GM18868 (cell line): ENCODE measurements around the gene RASGEF1B.

Experiments
- ATAC-seq: cut with Tn5 transposase; IDR thresholded peaks from one replicate; pipeline ENCODE4 v1.9.1; 2021; ENCODE audit warnings: mild to moderate bottlenecking, moderate library complexity; ENCODE audit not compliant: unreplicated experiment

Gene RASGEF1B

DNA sequence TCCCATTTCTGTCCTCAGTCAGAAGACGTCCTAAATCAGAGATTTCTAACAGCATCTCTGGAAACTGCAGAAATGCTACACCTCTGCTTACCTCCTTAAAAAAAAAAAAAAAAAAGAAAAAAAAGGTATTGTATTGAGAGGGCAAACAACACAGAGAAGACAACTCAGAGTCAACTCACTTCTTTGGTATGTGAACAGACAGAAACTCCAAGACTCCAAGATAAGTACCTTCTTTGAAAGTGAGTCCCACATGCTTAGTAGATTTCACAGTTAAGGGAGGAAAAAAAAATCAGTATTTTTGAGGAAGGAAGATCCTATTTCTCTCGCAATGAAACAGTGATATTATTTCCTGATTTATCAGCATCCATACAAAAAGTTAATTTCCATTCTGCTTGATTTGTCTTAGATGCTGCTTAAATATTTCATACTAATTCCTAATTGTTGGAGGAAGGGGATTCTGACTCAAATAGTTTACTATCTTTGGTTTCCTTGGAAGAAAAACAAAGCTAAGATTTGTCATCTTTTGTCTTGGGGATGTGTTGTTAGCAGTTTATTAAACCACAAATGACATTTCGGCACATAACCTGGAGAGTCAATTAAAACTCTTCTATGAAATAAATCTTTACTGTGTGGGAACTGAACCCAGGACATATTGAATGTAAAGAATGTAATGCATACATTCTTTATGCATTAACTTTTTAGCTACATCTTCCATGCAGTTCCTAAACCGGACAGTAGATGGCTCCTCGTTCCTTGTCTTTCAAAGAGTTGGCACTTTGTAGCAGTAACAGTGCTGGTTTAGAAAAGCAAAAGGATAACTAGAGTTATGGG, 4.7 kb downstream of the RASGEF1B start:
- ATAC-seq, result no peak

DNA sequence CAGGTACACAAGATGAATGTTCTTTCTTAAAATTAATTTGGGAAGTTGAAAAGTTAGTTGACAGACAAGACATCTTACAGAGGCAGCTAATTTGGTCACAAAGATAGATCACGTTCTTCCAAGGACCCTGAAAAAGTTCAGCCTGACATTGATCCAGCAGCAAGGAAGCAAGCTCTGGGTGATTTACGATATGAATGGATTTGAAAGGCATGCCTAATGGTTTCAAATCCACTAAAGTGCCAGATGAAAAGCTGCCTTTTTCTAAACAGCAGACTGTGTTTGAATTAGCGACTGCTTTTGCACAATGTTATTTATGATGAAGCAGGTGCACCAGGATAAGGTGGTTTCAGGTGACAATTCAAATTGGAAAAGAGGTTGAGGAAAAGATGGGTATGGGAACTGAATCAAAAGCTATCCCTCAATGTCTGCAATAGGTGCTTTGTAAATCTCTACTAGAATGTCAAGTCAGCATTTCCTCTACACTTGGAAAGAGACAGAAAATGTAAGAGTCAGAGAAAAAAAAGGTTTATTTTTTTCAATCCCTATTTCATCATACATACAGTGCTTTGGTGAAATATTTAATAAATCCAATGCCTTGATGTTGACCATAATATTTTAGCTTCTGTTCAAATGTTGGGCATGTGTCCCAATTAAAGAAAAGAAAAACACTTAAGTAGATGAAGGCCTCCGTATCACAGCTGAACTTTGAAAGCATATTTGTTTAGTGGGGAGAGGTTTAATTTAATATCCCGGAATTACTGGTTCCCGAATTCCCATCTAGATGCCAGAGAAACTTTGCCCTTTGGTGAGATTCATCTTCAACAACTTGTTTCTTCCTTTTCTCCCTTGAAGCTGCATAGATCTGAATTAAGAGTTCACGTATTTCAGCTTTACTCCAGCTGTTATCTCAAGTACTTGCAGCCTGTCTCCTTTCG, 6.0 kb downstream of the RASGEF1B start:
- no peak for ATAC-seq

DNA sequence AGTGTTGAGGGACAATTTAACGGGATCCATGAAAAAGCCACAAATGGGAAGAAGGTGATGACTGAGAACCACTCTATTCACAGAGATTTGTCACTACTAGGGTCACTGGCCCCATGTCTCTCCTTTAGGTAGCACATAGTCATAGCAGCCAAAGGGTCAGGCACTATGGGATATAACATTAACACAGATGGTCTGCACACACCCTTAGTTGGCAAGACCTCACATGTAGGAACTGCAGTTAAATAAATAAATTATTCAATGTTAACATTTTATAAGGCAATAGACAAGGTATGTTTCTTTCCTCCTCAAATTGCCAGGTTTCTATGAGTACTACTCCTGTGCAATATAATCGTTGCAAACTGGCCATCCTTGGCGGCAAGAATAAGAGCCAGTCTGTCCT, 10.9 kb downstream of the RASGEF1B start:
- ATAC-seq, result no peak

DNA sequence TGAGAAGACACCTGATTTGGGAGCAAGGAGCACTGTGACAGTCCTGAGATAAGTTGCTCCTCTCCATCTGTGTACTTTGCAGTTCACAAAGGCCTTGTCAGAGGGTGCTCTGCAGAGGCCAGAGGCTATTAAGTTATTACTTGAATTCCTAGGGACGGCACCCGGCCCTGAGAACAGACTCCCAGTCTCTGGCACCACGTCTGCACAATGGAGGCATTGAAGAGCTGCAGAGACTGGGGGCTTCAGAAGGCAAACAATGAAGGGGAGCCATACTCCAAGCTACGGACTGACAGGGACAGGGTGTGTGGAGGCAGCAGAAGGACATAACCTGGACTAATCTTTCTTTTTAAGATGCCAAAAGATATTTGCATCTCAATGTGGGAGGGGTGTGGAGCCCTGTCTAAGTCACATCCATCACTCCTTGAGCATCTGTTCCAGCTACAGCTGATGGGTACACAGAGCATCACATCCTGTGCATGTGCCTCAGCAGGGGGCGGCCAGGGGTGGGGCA, 11.5 kb downstream of the RASGEF1B start:
- no peak for ATAC-seq

DNA sequence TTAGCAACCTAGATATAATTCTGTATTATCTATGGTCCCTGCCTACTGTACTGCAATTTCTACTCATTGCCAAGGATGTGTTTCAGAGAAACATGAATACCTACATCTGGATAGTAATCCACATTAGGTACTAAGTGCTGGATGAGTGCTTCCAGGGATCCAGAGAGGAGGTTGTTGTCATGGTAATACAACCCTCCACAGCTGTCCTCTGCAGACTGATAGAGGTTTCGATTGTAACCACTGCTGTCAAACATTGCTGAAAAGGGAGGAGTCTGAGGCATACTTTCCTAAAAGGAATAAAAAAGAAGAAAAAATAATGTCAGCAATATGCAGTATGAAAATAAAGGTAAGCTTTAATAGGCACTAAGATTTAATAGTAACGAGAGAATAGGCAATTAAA, 12.5 kb downstream of the RASGEF1B start:
- ATAC-seq, result no peak

DNA sequence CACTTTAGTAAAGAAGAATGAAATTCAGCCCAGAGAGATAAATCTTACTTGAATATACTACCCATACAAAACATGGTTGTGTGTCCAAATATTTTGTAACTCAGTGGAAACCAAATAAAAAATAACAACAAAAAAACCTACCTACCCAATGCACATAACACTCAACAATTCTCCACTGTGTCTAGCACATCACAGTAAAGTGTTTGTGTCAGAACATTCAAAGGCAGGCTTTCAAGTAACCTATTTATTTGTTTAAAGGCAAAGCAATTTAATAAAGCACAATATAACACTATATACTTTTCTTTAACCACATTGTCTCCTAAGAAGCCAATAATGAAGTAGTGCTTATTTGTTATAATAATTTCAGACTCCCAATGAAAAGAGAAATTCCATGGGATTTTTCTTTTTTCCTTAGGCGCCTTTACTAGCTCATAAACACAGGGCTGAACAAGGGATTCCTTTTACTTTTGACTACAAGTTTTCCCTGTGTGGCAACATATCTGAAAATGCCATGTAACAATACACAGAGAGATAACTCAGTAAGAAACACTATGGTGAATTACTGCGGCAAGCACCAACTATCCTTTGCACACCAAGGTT, 13.7 kb downstream of the RASGEF1B start:
- ATAC-seq, result no peak

DNA sequence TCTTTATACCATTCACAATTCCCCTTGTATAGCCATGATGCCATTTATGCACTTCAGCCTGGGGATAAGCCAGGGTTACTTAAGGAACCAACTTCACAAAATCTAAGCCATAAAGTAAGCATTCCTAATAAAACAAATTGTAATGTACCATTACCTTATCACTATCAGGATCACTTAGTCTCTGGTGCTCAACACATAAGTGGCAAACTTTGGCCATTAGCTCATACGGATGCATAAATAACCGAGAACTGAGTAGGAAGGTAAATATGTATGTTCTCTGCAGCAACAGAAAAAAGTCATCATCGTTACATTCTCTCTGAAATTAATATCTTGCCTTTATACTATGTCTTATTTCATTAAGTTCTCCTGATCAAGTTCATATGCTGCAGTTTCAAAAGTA, 14.4 kb downstream of the RASGEF1B start:
- ATAC-seq, result no peak

DNA sequence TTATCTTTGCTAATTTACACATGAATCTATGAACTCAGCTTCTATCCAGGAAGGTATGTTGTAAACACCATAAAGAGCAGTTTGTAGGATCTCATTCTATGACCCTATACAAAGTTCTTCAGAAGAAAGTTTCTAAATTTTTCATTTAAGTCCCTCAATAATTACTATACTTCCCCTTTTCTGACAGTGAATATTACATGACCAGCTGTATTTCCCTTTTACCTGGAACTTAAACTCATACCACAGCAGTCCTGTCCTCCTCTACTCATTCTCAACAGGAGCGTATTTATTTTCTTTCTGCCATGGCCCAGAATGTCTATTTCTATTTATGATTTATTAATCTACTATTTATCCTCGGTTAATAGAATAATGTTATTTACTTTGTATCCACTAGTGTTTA, 15.8 kb downstream of the RASGEF1B start:
- no peak for ATAC-seq

DNA sequence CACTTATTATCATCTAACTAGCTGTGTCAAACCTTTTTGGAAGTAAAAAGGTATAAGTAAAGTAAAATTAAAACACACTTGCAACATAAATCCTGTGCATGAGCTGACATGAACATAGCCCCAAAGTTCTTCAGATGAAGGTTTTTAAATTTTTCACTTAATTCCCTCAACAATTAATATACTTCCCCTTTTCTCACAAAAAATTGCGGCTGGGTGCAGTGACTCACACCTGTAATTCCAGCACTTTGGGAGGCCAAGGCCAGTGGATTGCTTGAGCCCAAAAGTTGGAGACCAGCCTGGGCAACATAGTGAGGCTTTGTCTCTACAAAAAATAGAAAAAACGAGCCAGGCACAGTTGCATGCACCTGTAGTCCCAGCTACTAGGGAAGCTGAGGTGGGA, 16.8 kb downstream of the RASGEF1B start:
- ATAC-seq, result no peak

DNA sequence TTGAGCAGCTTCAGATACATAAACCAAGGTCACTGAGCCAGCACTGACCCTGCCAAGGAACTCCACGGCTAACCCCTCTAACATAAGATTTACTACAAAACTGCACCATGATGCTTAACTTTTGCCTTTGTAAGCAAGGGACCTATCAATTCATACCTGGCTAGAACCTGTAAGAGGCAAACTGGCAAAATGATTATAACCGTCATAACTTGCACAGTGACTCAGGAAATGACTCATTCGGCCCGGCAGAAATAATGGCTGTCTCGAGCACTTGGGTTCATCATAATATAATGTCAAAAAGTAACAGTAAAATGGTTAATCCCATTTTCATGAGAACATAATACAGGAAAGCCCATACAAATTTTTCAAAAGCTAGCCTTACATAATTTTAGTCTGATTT, 17.2 kb downstream of the RASGEF1B start:
- peak; percentile 73 for ATAC-seq

DNA sequence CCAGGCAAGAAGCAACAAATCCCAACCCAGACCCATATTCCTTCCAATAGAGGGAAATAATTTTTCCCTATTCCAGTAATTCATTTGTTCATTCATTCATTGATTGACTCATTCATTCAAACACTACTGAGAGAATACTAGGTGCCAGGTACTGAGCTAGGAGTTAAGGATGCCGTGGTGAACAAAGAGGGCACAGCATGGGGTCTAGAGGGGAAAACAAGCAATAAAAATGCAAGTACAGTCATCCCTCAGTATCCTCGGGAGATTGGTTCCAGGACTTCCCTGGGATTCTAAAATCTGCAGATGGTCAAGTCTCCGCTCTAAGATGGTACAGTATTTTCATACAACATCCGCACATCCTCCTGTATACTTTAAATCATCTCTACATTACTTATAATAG, 18.7 kb downstream of the RASGEF1B start:
- no peak for ATAC-seq

DNA sequence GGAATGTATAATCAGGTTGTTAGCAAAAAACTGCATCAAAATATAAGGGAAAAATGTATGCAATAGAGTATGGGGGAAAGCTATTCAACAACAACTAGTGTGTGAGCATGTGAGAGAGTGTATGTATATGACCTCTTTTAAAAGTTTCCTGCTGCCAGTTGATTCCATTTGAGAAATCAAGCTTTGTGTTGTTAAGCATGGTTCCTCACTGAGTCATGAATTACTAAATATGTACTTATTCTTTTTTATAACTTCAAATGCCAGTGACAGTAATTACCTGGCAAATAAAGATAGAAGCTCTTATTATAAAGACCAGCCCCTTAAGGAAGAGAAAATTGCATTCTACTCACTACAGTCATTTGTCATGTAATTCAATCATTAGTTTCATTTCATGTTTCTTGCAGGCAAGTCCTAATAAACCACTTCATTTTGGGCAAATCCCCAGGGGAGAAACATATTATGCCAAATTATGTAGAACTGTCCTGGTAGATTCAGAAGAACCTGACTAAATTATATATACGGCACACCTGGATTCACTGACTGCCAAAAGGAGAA, 19.2 kb downstream of the RASGEF1B start:
- ATAC-seq, result no peak

DNA sequence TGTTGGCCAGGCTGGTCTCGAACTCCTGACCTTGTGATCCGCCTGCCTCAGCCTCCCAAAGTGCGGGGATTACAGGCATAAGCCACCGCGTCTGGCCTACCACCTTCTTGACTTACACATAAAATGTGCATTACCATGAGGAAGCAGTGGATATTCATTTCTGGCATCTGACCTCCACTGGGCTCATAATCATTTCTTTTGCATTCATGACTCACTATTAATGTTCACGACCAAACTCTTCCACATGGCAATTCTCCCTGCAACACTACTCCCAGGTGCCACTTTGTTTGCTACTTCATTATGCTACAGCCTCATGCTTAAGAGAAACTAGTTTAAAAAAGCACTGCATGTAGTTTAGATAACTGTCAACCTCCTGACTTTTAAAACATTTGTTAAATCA, 22.7 kb downstream of the RASGEF1B start:
- ATAC-seq, result no peak

DNA sequence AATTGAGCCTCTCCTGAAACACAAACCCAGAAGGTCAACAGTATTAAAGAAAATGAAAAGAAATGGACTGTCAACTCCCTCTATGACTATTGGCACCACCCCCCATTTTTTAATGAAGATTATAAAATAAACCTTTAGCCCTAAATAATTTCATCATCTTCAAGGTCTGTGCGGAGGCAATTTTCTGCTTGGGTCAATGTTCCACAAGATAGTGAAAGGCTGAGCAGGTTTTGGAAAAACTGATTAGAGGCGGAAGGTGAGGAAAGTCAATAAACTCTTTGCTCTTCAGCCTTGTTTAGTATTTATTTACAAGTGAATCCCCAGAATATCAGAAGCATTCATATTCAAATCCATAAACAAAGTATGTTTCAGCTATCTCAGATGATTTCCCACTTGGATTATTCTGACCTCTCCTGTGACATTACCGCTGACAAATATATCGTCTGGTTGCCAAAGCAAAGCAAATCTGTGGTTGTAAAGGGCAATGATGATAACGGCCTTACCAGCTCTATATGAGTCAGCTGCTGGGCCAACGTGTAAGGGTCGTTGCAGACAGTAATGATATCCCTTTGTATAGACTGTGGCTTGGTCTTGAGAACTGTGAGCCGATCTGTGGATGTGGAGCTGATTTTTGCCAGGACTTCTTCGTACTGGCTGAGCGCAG, 24.0 kb downstream of the RASGEF1B start:
- ATAC-seq, result no peak

DNA sequence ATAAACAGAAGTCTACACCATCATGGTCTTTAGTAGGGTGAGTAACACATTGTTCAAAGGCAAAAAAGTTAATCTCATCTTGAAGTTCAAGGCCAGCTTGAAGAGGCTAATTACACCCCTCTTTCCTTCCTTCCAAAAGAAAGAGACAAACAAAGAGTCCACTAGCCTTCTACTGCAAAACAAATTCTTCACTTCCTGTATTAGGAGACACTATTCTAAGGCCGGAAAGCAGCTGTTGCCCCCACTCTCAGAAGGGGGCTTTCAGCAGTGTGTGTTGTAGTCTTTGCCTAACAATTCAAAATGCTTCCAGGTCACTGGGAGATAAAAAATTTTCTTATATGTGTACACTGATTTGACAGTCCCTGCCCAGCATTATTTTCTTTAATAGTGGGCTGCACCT, 25.1 kb downstream of the RASGEF1B start:
- no peak for ATAC-seq

DNA sequence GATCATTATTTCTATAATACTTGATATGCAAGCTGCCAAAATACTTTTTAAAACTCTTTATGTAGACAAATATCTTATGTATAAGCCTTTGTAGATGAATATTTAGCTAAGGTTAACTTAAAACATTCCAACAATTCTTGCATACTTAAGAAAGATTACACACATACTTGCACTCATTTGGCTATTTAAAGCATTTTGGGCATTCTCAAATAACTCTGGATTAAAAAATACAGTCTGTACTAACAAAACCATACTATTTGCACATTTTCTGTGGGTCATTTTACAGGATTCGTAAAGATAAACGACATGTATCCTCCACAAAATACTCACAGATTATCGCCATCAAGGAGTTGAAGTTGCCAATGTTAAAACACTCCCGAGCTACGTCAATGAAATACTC, 26.5 kb downstream of the RASGEF1B start:
- no peak for ATAC-seq

DNA sequence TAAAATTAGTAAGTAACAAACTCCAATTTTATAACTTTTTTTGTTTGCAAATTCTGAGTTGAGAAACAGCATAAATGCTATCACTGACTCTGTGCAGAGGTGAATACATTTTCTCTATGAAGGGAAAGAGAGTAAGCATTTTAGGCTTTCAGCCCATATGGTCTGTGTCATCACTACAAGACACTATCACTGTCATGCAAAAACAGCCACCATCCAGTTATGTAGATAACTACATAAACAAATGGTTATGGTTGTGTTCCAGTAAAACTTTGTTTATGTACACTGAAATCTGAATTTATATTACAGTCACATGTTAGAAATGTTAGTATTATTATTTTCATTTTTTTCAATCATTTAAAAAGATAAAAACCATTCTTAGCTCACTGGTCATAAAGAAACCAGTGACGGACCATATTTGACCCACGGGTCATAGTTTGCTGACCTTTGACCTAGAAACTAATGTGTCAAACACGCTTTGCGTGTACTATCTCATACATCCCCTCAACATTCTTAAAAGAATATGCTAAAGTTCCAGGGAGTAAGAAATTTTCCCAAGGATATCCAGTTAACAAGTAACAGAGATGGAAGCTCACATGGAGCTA, 29.1 kb downstream of the RASGEF1B start:
- ATAC-seq, result no peak

DNA sequence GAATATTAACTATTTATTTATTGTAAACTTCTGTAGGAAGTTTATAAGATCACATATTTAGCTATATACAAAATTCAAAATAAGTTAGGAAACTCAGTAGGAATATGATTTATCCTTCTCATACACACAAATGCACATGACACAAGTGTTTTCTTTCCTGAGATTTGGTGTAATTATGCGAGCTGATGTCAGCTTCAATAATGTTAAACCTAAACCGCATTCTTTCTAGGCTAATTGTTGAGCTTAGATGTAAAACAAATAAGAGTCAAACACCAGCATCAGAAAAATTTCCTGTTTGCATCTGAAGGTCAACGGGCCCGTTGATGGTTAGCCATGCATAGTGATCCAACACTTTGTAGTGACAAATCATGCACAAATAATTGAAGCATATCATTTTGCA, 30.8 kb downstream of the RASGEF1B start:
- no peak for ATAC-seq

DNA sequence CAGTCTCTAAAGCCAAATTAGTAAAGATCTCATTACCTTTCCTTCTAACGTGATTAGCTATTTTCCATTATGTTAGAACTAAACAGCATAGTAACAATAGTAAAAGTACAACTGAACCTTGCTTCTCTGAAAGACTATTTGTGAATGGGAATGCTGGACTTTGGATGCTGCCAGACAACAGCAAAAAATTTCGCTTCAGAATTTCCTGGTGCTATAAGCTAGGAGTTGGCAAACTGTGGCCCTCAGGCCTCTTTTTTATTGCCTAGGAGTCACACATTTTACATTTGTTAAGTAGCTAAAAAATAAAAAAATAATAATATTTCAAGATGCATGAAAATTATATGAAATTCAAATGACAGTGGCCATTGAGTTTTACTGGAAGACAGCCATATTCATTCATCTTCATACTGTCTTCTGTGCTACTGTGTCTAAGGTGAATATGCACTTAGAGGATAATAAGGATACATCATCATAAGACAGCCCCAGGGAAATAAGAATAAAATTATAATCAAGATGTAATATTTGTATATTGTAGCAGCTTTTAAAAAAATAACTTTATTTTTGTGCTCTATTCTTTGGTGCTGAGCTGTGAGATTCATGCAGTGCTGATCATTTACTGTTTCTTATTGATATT, 34.6 kb downstream of the RASGEF1B start:
- ATAC-seq, result no peak

DNA sequence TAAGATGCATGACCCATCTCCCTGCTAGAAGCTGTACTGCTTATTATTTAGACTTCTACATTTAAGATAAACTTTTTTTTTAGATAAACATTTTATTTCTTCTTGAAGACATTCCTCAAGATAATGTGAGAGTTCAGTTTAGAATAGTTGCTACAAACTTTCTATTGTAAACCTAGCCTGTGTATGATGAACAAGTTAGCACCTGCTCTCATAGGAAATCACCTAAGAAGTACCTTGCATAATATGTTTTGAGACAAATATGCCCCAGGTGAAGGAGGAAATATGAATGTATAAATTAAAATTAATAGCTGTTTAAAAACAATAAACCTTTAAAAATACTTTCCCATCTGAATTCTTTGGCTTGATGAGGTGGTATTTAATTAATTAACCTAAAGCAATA, 35.6 kb downstream of the RASGEF1B start:
- ATAC-seq, result no peak
